Left cardiac atrium (tissue), 4 donors: Measurements from ENCODE around the gene NSMF. TPM values are rescaled to one million over a fixed set of nuclear protein-coding genes. Genes with fewer than 3 reads are reported as not detected.

ENCODE experiments used
- ATAC-seq, 2 donors: fragments of 200-7000 bp; cut with Tn5 transposase; one replicate each; pipeline ENCODE4 v1.9.1; 2020; ENCODE audit warnings: mild to moderate bottlenecking in 2 of 2, moderate library complexity in 2 of 2
- DNase-seq: peaks from one replicate; pipeline ENCODE4 v3.0.0-alpha.2; 2020
- intact Hi-C, 2 donors: fragments of 100-400 bp; cut with DNase I; formaldehyde crosslinking; loops; one replicate each; pipeline versions ENCODE4 v1.14.1 to v1.15.1; 2022 to 2023
- total RNA-seq, 2 donors: library from RNA; stranded (reverse); fragmentation: NEBNext Ultra II Directional; extraction: Animal tissue kit (Norgen Biotek cat#: 25700); gene quantifications; one replicate each; pipeline ENCODE4 v1.2.1, GENCODE V29; 2021
- donor health status: DM: no; HTN: yes; CAD: no.
- donor health status: DM: no; HTN: yes; CAD: no; lungs with severe emphysema.
- donor health status: DM: yes; HTN: yes; CAD: no.
- donor health status: Dilated cardiomyopathy.

NSMF gene
- total RNA-seq, 2 donors from 2014 or later, result 20.5 to 25.1 TPM

GRCh38 chr9:137493364-137494103, 34.4 kb upstream of the NSMF start:
- intact Hi-C loops, result no loop called here
- DNase-seq (no peak), ATAC-seq (no peak)

GRCh38 chr9:137492464-137493363, 33.6 kb upstream of the NSMF start:
- DNase-seq (no peak), ATAC-seq (peak; percentile 8 to 16)
- intact Hi-C loops, result no loop called here

GRCh38 chr9:137491735-137492432, 32.8 kb upstream of the NSMF start:
- DNase-seq, result no peak
- ATAC-seq, result no peak
- intact Hi-C loops, result no loop called here

- ATAC-seq, result no peak
- DNase-seq, result no peak
- intact Hi-C loops, result no loop called here
Measured at GRCh38 chr9:137490532-137491186, 31.5 kb upstream of the NSMF start.

- intact Hi-C loops, result no loop called here
- no peak for ATAC-seq
- DNase-seq, result no peak
Measured at GRCh38 chr9:137488906-137489305, 29.8 kb upstream of the NSMF start.

GRCh38 chr9:137488327-137488653, 29.2 kb upstream of the NSMF start:
- DNase-seq (no peak), ATAC-seq (no peak)
- intact Hi-C loops, result no loop called here

GRCh38 chr9:137487454-137488326, 28.6 kb upstream of the NSMF start:
- DNase-seq, result no peak
- no peak for ATAC-seq
- intact Hi-C loops, result no loop called here

- no peak for DNase-seq
- no peak for ATAC-seq
- intact Hi-C loops, result no loop called here
Measured at GRCh38 chr9:137486545-137487453, 27.7 kb upstream of the NSMF start.

- intact Hi-C loops, result no loop called here
- DNase-seq (no peak), ATAC-seq (no peak)
Measured at GRCh38 chr9:137486141-137486490, 27.0 kb upstream of the NSMF start.

GRCh38 chr9:137485343-137486140, 26.4 kb upstream of the NSMF start:
- ATAC-seq, result no peak
- intact Hi-C loops, result no loop called here
- DNase-seq, result no peak

- ATAC-seq (no peak), DNase-seq (no peak)
- intact Hi-C loops, result no loop called here
Measured at GRCh38 chr9:137484551-137485315, 25.6 kb upstream of the NSMF start.

GRCh38 chr9:137482094-137482781, 23.1 kb upstream of the NSMF start:
- DNase-seq (no peak), ATAC-seq (peak; percentile 65 to 68)
- intact Hi-C loops, result no loop called here

- DNase-seq (no peak), ATAC-seq (no peak)
- intact Hi-C loops, result no loop called here
Measured at GRCh38 chr9:137480686-137481683, 21.9 kb upstream of the NSMF start.

- ATAC-seq (no peak), DNase-seq (no peak)
- intact Hi-C loops, result no loop called here
Measured at GRCh38 chr9:137479892-137480685, 21.0 kb upstream of the NSMF start.
